ENCODE data around the gene FAM107B.

Gene FAM107B

DNA sequence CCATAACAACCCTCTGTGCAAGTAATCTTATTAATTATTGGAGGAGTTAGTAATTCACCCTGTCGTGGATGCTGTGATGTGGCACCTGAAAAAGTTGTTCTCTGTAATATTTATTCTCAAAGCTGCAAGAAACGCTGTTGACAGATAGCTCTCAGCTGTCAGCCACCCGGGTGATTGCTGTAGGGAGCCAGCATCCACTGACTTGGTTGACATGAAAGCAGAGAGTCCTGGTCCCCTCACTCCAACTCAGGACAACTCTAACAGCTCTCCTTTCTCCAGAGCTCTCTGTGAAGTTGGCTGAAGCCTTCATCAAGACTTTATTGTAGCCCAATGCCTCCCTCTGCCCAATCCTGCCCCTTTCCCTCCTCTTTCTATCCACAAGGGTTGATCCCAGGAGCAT is 98.0 kb downstream of the FAM107B start:
- Histone ChIP-seq H3K9me3 (no peaks in the 10 kb centered on the region), H3K27me3 (no peaks in the 10 kb centered on the region), H3K4me1 (ENCODE audit: control insufficient read depth in 1 of 2, insufficient read depth in 1 of 2, low read depth in 1 of 2, low read length in 1 of 2) (peaks cover 6 to 12% of the 10 kb centered on the region in 2 experiments), H3K27ac (no peak overlapping the region), H3K36me3 (no peaks in the 10 kb centered on the region), H3K4me3 (ENCODE audit: low read depth in 1 of 2, low read length in 1 of 2) (no peak overlapping the region)
- TF ChIP-seq, protein P1, sequence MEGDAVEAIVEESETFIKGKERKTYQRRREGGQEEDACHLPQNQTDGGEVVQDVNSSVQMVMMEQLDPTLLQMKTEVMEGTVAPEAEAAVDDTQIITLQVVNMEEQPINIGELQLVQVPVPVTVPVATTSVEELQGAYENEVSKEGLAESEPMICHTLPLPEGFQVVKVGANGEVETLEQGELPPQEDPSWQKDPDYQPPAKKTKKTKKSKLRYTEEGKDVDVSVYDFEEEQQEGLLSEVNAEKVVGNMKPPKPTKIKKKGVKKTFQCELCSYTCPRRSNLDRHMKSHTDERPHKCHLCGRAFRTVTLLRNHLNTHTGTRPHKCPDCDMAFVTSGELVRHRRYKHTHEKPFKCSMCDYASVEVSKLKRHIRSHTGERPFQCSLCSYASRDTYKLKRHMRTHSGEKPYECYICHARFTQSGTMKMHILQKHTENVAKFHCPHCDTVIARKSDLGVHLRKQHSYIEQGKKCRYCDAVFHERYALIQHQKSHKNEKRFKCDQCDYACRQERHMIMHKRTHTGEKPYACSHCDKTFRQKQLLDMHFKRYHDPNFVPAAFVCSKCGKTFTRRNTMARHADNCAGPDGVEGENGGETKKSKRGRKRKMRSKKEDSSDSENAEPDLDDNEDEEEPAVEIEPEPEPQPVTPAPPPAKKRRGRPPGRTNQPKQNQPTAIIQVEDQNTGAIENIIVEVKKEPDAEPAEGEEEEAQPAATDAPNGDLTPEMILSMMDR (IDR thresholded peaks at IDR 0.05): no peak

DNA sequence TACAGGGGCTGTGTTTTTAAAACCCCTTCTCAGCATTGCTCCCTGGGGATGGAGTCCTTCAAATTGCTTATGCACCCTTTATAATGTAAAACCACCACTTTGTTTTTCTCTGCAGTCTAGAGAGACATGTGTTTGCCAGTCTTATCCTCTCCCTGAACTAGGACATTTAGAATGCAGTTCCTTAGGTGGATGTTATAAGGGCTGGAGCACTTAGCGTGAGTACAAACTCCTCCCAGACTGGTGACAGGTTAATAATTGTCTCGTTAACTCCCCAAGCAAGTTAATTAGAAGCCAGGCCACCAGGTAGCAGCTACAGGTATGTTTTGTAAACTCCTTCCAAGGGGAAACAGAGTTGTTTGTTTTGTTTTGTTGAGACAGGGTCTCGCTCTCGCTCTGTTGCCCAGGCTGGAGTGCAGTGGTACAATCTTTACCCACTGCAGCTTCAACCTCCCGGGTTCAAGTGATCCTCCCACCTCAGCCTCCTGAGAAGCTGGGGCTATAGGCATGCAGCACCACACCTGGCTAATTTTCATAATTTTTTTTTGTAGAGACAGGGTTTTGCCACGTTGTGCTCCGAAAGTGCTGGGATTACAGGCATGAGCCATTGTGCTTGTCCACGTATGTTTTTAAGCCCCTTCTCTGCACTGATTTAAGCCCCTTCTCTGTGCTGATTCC is 100.2 kb downstream of the FAM107B start:
- H3K36me3 ChIP-seq: no peaks in the 10 kb centered on the region

DNA sequence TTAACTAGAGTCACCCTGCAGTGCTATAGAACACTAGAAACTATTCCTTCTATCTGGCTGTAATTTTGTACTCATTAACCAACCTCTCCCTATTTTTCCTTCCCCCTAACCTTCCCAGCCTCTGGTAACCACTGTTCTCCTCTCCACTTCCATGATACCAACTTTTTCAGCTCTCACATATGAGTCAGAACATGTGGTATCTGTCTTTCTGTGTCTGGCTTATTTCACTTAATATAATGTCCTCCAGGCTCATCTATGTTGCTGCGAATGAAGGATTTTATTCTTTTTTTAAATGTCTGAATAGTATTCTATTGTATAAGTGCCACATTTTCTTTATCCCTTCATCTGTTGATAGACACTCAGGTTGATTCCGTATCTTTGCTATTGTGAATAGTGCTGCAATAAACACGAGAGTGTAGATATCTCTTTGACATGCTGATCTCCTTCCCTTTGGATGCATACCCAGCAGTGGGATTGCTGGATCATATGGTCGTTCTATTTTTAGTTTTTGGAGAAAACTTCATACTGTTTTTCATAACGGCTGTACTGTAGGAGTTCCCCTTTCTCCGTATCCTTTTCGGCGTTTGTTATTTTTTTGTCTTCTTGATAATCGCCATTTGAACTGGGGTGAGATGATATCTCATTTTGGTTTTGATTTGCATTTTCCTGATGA is 101.4 kb downstream of the FAM107B start:
- no peak overlapping the region for H3K4me3 ChIP-seq (ENCODE audit: low read depth in 1 of 2, low read length in 1 of 2)

More for the DNA sequence above, 100.2 kb downstream of the FAM107B start:
- H3K9me3 ChIP-seq: no peaks in the 10 kb centered on the region
- no peaks in the 10 kb centered on the region for H3K27me3 ChIP-seq
- no peak overlapping the region for H3K4me3 ChIP-seq (ENCODE audit: low read depth in 1 of 2, low read length in 1 of 2)
- H3K27ac ChIP-seq: no peak overlapping the region
- TF ChIP-seq, protein P1 (IDR thresholded peaks at IDR 0.05): no peak
- peaks cover 6 to 12% of the 10 kb centered on the region in 2 experiments for H3K4me1 ChIP-seq (ENCODE audit: control insufficient read depth in 1 of 2, insufficient read depth in 1 of 2, low read depth in 1 of 2, low read length in 1 of 2)

DNA sequence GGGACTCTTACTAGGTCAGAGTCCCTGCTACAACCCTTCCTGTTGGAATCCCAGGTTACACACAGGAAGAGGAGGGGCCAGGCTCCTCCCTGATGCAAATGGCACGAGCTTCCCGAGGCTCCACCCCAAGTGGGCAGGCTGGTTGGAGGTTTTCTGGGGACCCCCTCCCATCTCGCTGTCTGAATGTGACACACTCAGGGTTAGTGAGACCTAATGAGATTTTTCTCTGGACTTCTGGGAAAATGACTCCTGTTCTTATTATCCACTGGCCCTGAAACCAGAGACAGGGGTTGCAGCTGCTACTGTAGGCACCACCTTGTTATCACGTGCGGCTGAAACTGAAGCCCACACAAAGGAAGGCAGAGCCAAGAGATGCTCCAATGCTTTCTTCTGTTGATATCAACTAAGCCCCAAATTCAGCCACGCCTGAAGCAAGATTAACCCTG is 103.3 kb downstream of the FAM107B start:
- Histone ChIP-seq H3K27ac (no peak overlapping the region), H3K27me3 (no peaks in the 10 kb centered on the region), H3K4me1 (ENCODE audit: control insufficient read depth in 1 of 2, insufficient read depth in 1 of 2, low read depth in 1 of 2, low read length in 1 of 2) (peaks cover 6 to 12% of the 10 kb centered on the region in 2 experiments), H3K9me3 (no peaks in the 10 kb centered on the region), H3K36me3 (no peaks in the 10 kb centered on the region), H3K4me3 (ENCODE audit: low read depth in 1 of 2, low read length in 1 of 2) (no peak overlapping the region)
- TF ChIP-seq, protein P1 (IDR thresholded peaks at IDR 0.05): no peak

More for the DNA sequence above, 101.4 kb downstream of the FAM107B start:
- H3K4me1 ChIP-seq (ENCODE audit: control insufficient read depth in 1 of 2, insufficient read depth in 1 of 2, low read depth in 1 of 2, low read length in 1 of 2): peaks cover 6 to 12% of the 10 kb centered on the region in 2 experiments
- H3K36me3 ChIP-seq: no peaks in the 10 kb centered on the region
- H3K27me3 ChIP-seq: no peaks in the 10 kb centered on the region
- H3K27ac ChIP-seq: no peak overlapping the region
- H3K9me3 ChIP-seq: no peaks in the 10 kb centered on the region
- TF ChIP-seq, protein P1 (IDR thresholded peaks at IDR 0.05): no peak

DNA sequence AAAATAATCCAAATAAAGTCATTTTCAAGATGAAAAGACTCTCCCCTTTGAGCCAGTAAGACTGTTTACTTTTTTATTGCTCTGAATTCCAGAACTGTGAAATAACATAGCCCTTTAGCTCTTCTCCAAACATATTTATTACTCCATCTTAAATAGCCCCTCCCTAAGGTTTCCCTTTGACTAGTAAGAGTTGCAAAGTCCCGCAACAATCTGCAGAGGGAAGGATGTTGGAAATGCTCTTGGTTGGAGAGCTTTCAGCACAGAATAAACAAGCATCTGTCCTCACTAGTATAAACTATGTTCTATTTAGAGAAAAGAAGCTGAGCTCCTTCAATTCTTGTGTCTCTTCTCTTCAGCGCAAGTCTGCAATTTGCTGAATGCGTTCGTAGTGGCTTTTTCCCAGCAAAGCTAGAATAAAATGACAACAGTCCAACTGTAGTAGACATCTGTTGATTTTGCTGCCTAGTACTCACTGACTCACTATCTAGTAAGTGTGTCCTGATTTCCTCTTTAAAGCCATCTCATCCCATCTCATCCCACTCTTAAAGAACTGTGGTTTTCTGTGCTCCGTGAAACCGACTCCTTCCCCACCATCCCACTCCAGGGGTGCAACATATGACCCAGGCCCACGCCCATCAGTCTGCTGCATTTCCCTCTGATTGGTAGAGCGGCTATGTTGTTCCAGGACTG is 104.0 kb downstream of the FAM107B start:
- Histone ChIP-seq H3K9me3 (no peaks in the 10 kb centered on the region), H3K36me3 (no peaks in the 10 kb centered on the region), H3K27me3 (no peaks in the 10 kb centered on the region), H3K27ac (no peak overlapping the region), H3K4me1 (ENCODE audit: control insufficient read depth in 1 of 2, insufficient read depth in 1 of 2, low read depth in 1 of 2, low read length in 1 of 2) (peaks cover 6 to 12% of the 10 kb centered on the region in 2 experiments), H3K4me3 (ENCODE audit: low read depth in 1 of 2, low read length in 1 of 2) (no peak overlapping the region)
- TF ChIP-seq, protein P1 (IDR thresholded peaks at IDR 0.05): no peak
